Mammary epithelial cell (primary cell): ENCODE data around the gene PKIB.

ENCODE experiments used
- EZH2 ChIP-seq: IDR thresholded peaks from 2 replicates; pipeline ENCODE4 v1.6.1; 2012; ENCODE audit warnings: low read length, inconsistent platforms, borderline replicate concordance
- TF ChIP-seq, protein P1 (sequence below), 2 donors: IDR thresholded peaks in 1 of 2; conservative IDR thresholded peaks in 1 of 2; 2 replicates each; pipeline ENCODE4 v1.5.1; 2011 to 2012; ENCODE audit warnings: inconsistent platforms in 2 of 2, low read length in 2 of 2, mild to moderate bottlenecking in 2 of 2, control low read depth in 1 of 2, low read depth in 1 of 2; ENCODE audit not compliant: insufficient read depth in 1 of 2; ENCODE audit errors: extremely low read depth in 1 of 2

DNA sequence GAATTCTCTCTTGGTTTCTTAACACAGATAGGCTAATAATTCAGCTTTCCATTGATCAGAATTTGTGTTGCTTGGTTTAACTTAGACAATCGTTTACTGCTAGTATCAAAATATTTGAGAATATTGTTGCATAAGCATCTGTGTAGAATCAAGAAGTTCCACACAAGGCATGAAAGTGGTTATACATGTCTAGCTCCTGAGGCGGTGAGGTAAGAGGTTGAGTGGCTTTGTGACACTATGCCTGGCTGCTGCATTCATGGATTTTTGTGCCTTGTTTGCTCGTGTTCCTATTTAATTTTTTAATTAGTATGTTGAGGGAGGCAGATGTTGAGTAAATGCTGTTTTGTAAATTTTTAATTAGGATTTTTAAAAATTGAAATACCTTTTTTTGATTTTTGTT is 10.2 kb downstream of the PKIB start:
- TF ChIP-seq, protein P1, sequence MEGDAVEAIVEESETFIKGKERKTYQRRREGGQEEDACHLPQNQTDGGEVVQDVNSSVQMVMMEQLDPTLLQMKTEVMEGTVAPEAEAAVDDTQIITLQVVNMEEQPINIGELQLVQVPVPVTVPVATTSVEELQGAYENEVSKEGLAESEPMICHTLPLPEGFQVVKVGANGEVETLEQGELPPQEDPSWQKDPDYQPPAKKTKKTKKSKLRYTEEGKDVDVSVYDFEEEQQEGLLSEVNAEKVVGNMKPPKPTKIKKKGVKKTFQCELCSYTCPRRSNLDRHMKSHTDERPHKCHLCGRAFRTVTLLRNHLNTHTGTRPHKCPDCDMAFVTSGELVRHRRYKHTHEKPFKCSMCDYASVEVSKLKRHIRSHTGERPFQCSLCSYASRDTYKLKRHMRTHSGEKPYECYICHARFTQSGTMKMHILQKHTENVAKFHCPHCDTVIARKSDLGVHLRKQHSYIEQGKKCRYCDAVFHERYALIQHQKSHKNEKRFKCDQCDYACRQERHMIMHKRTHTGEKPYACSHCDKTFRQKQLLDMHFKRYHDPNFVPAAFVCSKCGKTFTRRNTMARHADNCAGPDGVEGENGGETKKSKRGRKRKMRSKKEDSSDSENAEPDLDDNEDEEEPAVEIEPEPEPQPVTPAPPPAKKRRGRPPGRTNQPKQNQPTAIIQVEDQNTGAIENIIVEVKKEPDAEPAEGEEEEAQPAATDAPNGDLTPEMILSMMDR (conservative IDR thresholded peaks at IDR 0.05 in 1 of 2, IDR thresholded peaks at IDR 0.05 in 1 of 2; ENCODE audit: extremely low read depth in 1 of 2, insufficient read depth in 1 of 2, low read depth in 1 of 2, low read length in 2 of 2): no peak
- TF ChIP-seq EZH2: no peak
